Measurements from ENCODE around the gene NELL2.

Gene NELL2

GRCh38 chr12:44477331-44477980 lies 398.7 kb downstream of the NELL2 start:
- no peak for TF ChIP-seq ZNF565 (CRISPR knock-in tag; conservative IDR thresholded peaks at IDR 0.05; ENCODE audit: low read depth)
- no peak for TF ChIP-seq ZFP3 (CRISPR knock-in tag; IDR thresholded peaks at IDR 0.05)
- no peak for TF ChIP-seq POU6F1 (CRISPR knock-in tag; IDR thresholded peaks at IDR 0.05; ENCODE audit: borderline replicate concordance, low read depth)
- no peak for TF ChIP-seq RARB (CRISPR knock-in tag; IDR thresholded peaks at IDR 0.05)
- TF ChIP-seq TSHZ2 (CRISPR knock-in tag; IDR thresholded peaks at IDR 0.05) = no peak
- TF ChIP-seq SNAI2 (CRISPR knock-in tag; IDR thresholded peaks at IDR 0.05) = no peak
- TF ChIP-seq OSR1 (CRISPR knock-in tag; IDR thresholded peaks at IDR 0.05) = no peak
- TF ChIP-seq TCF4 (CRISPR knock-in tag; IDR thresholded peaks at IDR 0.05; ENCODE audit: borderline replicate concordance) = no peak
- TF ChIP-seq CREB5 (CRISPR knock-in tag; IDR thresholded peaks at IDR 0.05; ENCODE audit: low read depth) = no peak
- no peak for TF ChIP-seq ZNF70 (CRISPR knock-in tag; IDR thresholded peaks at IDR 0.05)
- no peak for TF ChIP-seq PATZ1 (CRISPR knock-in tag; IDR thresholded peaks at IDR 0.05; ENCODE audit: borderline replicate concordance)
- no peak for TF ChIP-seq GLIS3 (CRISPR knock-in tag; IDR thresholded peaks at IDR 0.05)
- TF ChIP-seq ZC3H10 (CRISPR knock-in tag; IDR thresholded peaks at IDR 0.05) = no peak
- no peak for TF ChIP-seq ESRRG (CRISPR knock-in tag; IDR thresholded peaks at IDR 0.05)
- no peak for TF ChIP-seq ISL1 (CRISPR knock-in tag; IDR thresholded peaks at IDR 0.05)
- TF ChIP-seq PPARA (CRISPR knock-in tag; IDR thresholded peaks at IDR 0.05; ENCODE audit: borderline replicate concordance) = no peak
- no peak for TF ChIP-seq TOX (CRISPR knock-in tag; IDR thresholded peaks at IDR 0.05; ENCODE audit: borderline replicate concordance)
- no peak for TF ChIP-seq ZNF8 (CRISPR knock-in tag; IDR thresholded peaks at IDR 0.05)
- TF ChIP-seq CSDC2 (CRISPR knock-in tag; IDR thresholded peaks at IDR 0.05) = no peak
- ATAC-seq = no peak

- TF ChIP-seq PATZ1 (CRISPR knock-in tag; IDR thresholded peaks at IDR 0.05; ENCODE audit: borderline replicate concordance) (no peak), CSRNP3 (CRISPR knock-in tag; IDR thresholded peaks at IDR 0.05) (no peak), ZNF565 (CRISPR knock-in tag; conservative IDR thresholded peaks at IDR 0.05; ENCODE audit: low read depth) (no peak)
Observed at GRCh38 chr12:44476683-44477082, 399.4 kb downstream of the NELL2 start.

More at GRCh38 chr12:44476683-44477082, 399.4 kb downstream of the NELL2 start:
- no peak for ATAC-seq

All from SK-N-SH treated with all-trans-retinoic acid at 6 μM for 48 hours (cell line).